HepG2 (cell line): ENCODE data around the gene CEP55. TPM values are rescaled to one million over a fixed set of nuclear protein-coding genes. Genes with fewer than 3 reads are reported as not detected.

Experiments
- ATAC-seq: fragments of 200-7000 bp; cut with Tn5 transposase; 3 replicates; pipeline ENCODE4 v1.9.1; 2020; ENCODE audit warnings: mild to moderate bottlenecking, moderate library complexity
- BruUV-seq: library from RNA; stranded (reverse); fragments of 400-500 nt; replicated peaks from 2 replicates; lab custom pipeline; 2021; lab: Mats Ljungman, UMichigan
- CTCF ChIA-PET: fragments of 300-600 bp; formaldehyde crosslinking; extraction: SDS; loops from one replicate; lab custom pipeline; 2021; ENCODE audit warnings: low total read pairs, inconsistent platforms, low intra/inter-chr PET ratio; lab: Yijun Ruan, JAX
- POLR2A ChIA-PET: fragments of 350-600 bp; sonication (Branson Sonifier 250); formaldehyde crosslinking; loops from one replicate; lab custom pipeline; 2020; ENCODE audit warnings: antibody characterized with exemption, inconsistent platforms; lab: Yijun Ruan, JAX
- DNase-seq: peaks from one replicate; pipeline ENCODE4 v3.0.0-alpha.2; 2015; ENCODE audit warnings: low spot score
- FAIRE-seq: peaks from 3 replicates; lab custom pipeline; 2011; peaks lifted over from hg19 to GRCh38; lab: Jason Lieb, UNC
- H2AFZ ChIP-seq: one replicate; pipeline ENCODE4 v1.6.1; 2011; ENCODE audit warnings: low read length, inconsistent platforms
- H3K27ac ChIP-seq: fragments of 300-600 bp; 3 replicates; pipeline ENCODE4 v1.8.0; 2011; ENCODE audit warnings: mixed run types, mild to moderate bottlenecking, mixed read lengths, low read length, inconsistent platforms; ENCODE audit not compliant: insufficient read depth; ENCODE audit errors: extremely low read length
- H3K27me3 ChIP-seq, 2 experiments: fragments of 200-600 bp in 1 of 2; 2 replicates in 1 of 2; 3 replicates in 1 of 2; pipeline versions ENCODE4 v1.6.0 to v1.8.0; 2011; ENCODE audit warnings: low read length in 2 of 2, mild to moderate bottlenecking in 2 of 2, moderate library complexity in 2 of 2, inconsistent platforms in 1 of 2; ENCODE audit not compliant: insufficient read depth in 2 of 2, control insufficient read depth in 1 of 2
- H3K36me3 ChIP-seq, 2 experiments: fragments of 200-600 bp in 1 of 2; replicated peaks in 1 of 2; 2 replicates in 1 of 2; 3 replicates in 1 of 2; pipeline versions ENCODE4 v1.5.1 to v1.8.0; 2011; ENCODE audit warnings: low read length in 2 of 2, inconsistent platforms in 1 of 2; ENCODE audit not compliant: insufficient read depth in 2 of 2, control insufficient read depth in 1 of 2
- H3K4me1 ChIP-seq: 2 replicates; pipeline ENCODE4 v1.5.1; 2012; ENCODE audit warnings: low read length, inconsistent platforms; ENCODE audit not compliant: insufficient read depth
- H3K4me2 ChIP-seq: 2 replicates; pipeline ENCODE4 v1.6.0; 2011; ENCODE audit warnings: low read depth, low read length, inconsistent platforms
- H3K4me3 ChIP-seq, 3 experiments: fragments of 200-600 bp in 1 of 3; sonication (generic), shearing (Covaris generic) in 1 of 3; replicated peaks in 1 of 3; 2 replicates each; pipeline ENCODE4 v1.5.1; 2011 to 2016; ENCODE audit warnings: low read length in 3 of 3, inconsistent platforms in 2 of 3, low read depth in 2 of 3, mild to moderate bottlenecking in 2 of 3, control low read depth in 1 of 3, mixed read lengths in 1 of 3; ENCODE audit not compliant: insufficient read depth in 1 of 3
- H3K79me2 ChIP-seq: one replicate; pipeline ENCODE4 v1.6.1; 2011; ENCODE audit warnings: low read length, inconsistent platforms; ENCODE audit not compliant: insufficient read depth
- H3K9ac ChIP-seq: 2 replicates; pipeline ENCODE4 v1.6.0; 2011; ENCODE audit warnings: mild to moderate bottlenecking, low read depth, low read length, inconsistent platforms; ENCODE audit not compliant: insufficient read depth
- H3K9me3 ChIP-seq: 2 replicates; pipeline ENCODE4 v1.5.1; 2012; ENCODE audit warnings: mild to moderate bottlenecking, low read length
- H4K20me1 ChIP-seq: 2 replicates; pipeline ENCODE4 v1.6.0; 2011; ENCODE audit warnings: inconsistent platforms, mild to moderate bottlenecking, low read length, moderate library complexity; ENCODE audit not compliant: insufficient read depth
- ERF ChIP-seq: IDR thresholded peaks from 2 replicates; pipeline ENCODE4 v1.6.1; 2018; ENCODE audit warnings: missing biosample characterization, missing genetic modification reagents
- FOXA1 ChIP-seq, 2 experiments: fragments of 450-650 bp in 1 of 2; sonication (generic) in 1 of 2; formaldehyde crosslinking in 1 of 2; IDR thresholded peaks; 2 replicates each; pipeline versions ENCODE4 v1.4.0 to v1.6.1; 2016 to 2020; ENCODE audit warnings: missing genetic modification reagents in 1 of 2
- HOXA3 ChIP-seq: sonication (generic); formaldehyde crosslinking; IDR thresholded peaks from 2 replicates; pipeline ENCODE4 v1.5.0; 2020; ENCODE audit warnings: missing genetic modification reagents
- ZNF282 ChIP-seq: fragments of 450-650 bp; IDR thresholded peaks from 2 replicates; pipeline ENCODE4 v1.6.1; 2018; ENCODE audit not compliant: partially characterized antibody
- ZXDC ChIP-seq: sonication (generic); formaldehyde crosslinking; IDR thresholded peaks from 2 replicates; pipeline ENCODE4 v1.5.0; 2020; ENCODE audit warnings: mild to moderate bottlenecking, missing genetic modification reagents
- WGBS: methylation state at CpG from one replicate; pipeline ENCODE4 v1.1.6; 2017; ENCODE audit warnings: low lambda C conversion rate; 5-methylcytosine and 5-hydroxymethylcytosine counted together
- in situ Hi-C: cut with HindIII; loops from 2 replicates; pipeline ENCODE4 v1.10.0; 2017; ENCODE audit warnings: low pct_unique_long_range_greater_than_20kb; ENCODE audit not compliant: extremely low pct_ligation_motif_present
- intact Hi-C: fragments of 100-400 bp; cut with micrococcal nuclease; formaldehyde crosslinking; loops from one replicate; pipeline ENCODE4 v1.10.0; 2022; ENCODE audit not compliant: unreplicated experiment
- polyA plus RNA-seq, 8 experiments: library from polyadenylated mRNA; depleted of rRNA in 3 of 8; stranded (reverse) in 7 of 8; unstranded in 1 of 8; fragments of >200 nt; fragmentation: Illumina TruSeq in 4 of 8; extraction: Trizol in 4 of 8; gene quantifications; 2 replicates each; pipeline versions ENCODE4 v1.2.1 to v1.2.3, GENCODE V29; 2011 to 2016; ENCODE audit warnings: low read depth in 4 of 8, missing spikeins in 1 of 8, mixed read lengths in 1 of 8; ENCODE audit not compliant: insufficient read depth in 1 of 8
- total RNA-seq, 5 experiments: library from RNA; depleted of rRNA; stranded (reverse); fragments of >200 nt; fragmentation: Illumina TruSeq; extraction: Trizol; gene quantifications; 2 replicates each; pipeline ENCODE4 v1.2.3, GENCODE V29; 2016; ENCODE audit warnings: low read depth in 1 of 5
- TF ChIP-seq, protein P1 (sequence below): sonication (generic); formaldehyde crosslinking; IDR thresholded peaks from 2 replicates; pipeline ENCODE4 v1.8.1; 2022; ENCODE audit warnings: mild to moderate bottlenecking, missing genetic modification reagents

The CEP55 gene
- total and polyA plus RNA-seq, 2 of the 13 experiments (the other 11 are each of a cell fraction or from before 2014, with no cell fraction given), result 6.5 to 17.1 TPM

DNA sequence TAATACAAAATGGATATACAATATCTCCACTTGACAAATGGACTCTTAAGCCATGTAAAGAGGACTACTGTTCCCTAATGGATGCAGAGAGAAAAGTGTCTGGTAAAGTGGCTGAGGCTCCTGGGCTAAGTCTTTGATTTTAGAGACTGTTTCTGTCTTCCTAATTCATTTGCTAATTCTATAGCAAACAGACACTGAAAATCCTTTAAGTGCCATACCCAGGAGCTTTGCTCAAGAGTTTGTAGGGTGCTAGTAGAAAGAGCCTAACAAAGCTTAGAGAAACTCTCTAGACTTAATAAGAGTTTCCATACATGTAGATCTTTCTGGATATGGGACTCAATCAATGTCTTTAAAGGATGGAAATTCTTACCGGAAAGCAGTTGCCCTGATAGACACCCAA lies 16.7 kb downstream of the CEP55 start (continued):
- TF ChIP-seq, protein P1, sequence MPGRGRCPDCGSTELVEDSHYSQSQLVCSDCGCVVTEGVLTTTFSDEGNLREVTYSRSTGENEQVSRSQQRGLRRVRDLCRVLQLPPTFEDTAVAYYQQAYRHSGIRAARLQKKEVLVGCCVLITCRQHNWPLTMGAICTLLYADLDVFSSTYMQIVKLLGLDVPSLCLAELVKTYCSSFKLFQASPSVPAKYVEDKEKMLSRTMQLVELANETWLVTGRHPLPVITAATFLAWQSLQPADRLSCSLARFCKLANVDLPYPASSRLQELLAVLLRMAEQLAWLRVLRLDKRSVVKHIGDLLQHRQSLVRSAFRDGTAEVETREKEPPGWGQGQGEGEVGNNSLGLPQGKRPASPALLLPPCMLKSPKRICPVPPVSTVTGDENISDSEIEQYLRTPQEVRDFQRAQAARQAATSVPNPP (CRISPR knock-in tag), result no peak
- TF ChIP-seq HOXA3 (no peak), ERF (CRISPR knock-in tag) (no peak), FOXA1 (IDR thresholded peaks at IDR 0.05) (no peak), FOXA1 (CRISPR knock-in tag; IDR thresholded peaks at IDR 0.05) (no peak), ZNF282 (no peak)
- TF ChIP-seq, all 625 proteins: peak for 0

- CTCF ChIA-PET, result no interaction called here
- no peak overlapping the region for H3K4me3 ChIP-seq
- WGBS, result 98% methylated on average over 4 of the region's 4 CpGs
- no peak for ATAC-seq
- no peaks in the 10 kb centered on the region for H3K79me2 ChIP-seq
- BruUV-seq, result no TSS peak
- H3K9me3 ChIP-seq, result no peaks in the 10 kb centered on the region
- no peak for DNase-seq
- no peaks in the 10 kb centered on the region for H3K4me1 ChIP-seq
- H3K9ac ChIP-seq, result no peak overlapping the region
- H3K27ac ChIP-seq, result no peak overlapping the region
- no peak overlapping the region for H2AFZ ChIP-seq
- in situ Hi-C loops, result no loop called here
- POLR2A ChIA-PET, result no interaction called here
- H3K27me3 ChIP-seq, result no peaks in the 10 kb centered on the region
- intact Hi-C loops, result no loop called here
- no peak overlapping the region for H3K4me2 ChIP-seq
- peaks cover 4 to 26% of the 10 kb centered on the region in 2 experiments; a peak in 4 of 5 replicates for H3K36me3 ChIP-seq
- TF ChIP-seq ZXDC (CRISPR knock-in tag), result no peak
- no peaks in the 10 kb centered on the region for H4K20me1 ChIP-seq
- no peak for FAIRE-seq
Observed at GRCh38 chr10:93514521-93514920, 18.1 kb downstream of the CEP55 start.
